Ishikawa (cell line): ENCODE measurements around the gene CD151.

Experiments
- CEBPB ChIP-seq: IDR thresholded peaks from 2 replicates; pipeline ENCODE4 v1.6.1; 2012
- CREB1 ChIP-seq: IDR thresholded peaks from 2 replicates; pipeline ENCODE4 v1.6.1; 2012; ENCODE audit warnings: low read depth
- EGR1 ChIP-seq: IDR thresholded peaks from 2 replicates; pipeline ENCODE4 v1.6.1; 2012
- EP300 ChIP-seq: IDR thresholded peaks from 2 replicates; pipeline ENCODE4 v1.6.1; 2012; ENCODE audit warnings: borderline replicate concordance
- FOXM1 ChIP-seq: IDR thresholded peaks from 2 replicates; pipeline ENCODE4 v1.6.1; 2012; ENCODE audit warnings: low read depth, borderline replicate concordance
- NFIC ChIP-seq: IDR thresholded peaks from 2 replicates; pipeline ENCODE4 v1.6.1; 2012
- RAD21 ChIP-seq: IDR thresholded peaks from 2 replicates; pipeline ENCODE4 v1.6.1; 2012; ENCODE audit warnings: low read depth
- TAF1 ChIP-seq: IDR thresholded peaks from 2 replicates; pipeline ENCODE4 v1.6.1; 2012; ENCODE audit warnings: low read depth, mild to moderate bottlenecking
- TCF12 ChIP-seq: IDR thresholded peaks from 2 replicates; pipeline ENCODE4 v1.6.1; 2012; ENCODE audit warnings: low read depth
- TEAD4 ChIP-seq: IDR thresholded peaks from 2 replicates; pipeline ENCODE4 v1.6.1; 2012
- YY1 ChIP-seq: IDR thresholded peaks from 2 replicates; pipeline ENCODE4 v1.6.1; 2012; ENCODE audit warnings: low read depth
- ZBTB7A ChIP-seq: IDR thresholded peaks from 2 replicates; pipeline ENCODE4 v1.6.1; 2012; ENCODE audit warnings: low read depth
- TF ChIP-seq, protein P1 (sequence below): IDR thresholded peaks from 2 replicates; pipeline ENCODE4 v1.6.1; 2012
- TF ChIP-seq, protein P2 (sequence below): IDR thresholded peaks from 2 replicates; pipeline ENCODE4 v1.6.1; 2012; ENCODE audit warnings: low read depth, mild to moderate bottlenecking
- TF ChIP-seq, protein P3 (sequence below): IDR thresholded peaks from 2 replicates; pipeline ENCODE4 v1.6.1; 2012

CD151 gene

DNA sequence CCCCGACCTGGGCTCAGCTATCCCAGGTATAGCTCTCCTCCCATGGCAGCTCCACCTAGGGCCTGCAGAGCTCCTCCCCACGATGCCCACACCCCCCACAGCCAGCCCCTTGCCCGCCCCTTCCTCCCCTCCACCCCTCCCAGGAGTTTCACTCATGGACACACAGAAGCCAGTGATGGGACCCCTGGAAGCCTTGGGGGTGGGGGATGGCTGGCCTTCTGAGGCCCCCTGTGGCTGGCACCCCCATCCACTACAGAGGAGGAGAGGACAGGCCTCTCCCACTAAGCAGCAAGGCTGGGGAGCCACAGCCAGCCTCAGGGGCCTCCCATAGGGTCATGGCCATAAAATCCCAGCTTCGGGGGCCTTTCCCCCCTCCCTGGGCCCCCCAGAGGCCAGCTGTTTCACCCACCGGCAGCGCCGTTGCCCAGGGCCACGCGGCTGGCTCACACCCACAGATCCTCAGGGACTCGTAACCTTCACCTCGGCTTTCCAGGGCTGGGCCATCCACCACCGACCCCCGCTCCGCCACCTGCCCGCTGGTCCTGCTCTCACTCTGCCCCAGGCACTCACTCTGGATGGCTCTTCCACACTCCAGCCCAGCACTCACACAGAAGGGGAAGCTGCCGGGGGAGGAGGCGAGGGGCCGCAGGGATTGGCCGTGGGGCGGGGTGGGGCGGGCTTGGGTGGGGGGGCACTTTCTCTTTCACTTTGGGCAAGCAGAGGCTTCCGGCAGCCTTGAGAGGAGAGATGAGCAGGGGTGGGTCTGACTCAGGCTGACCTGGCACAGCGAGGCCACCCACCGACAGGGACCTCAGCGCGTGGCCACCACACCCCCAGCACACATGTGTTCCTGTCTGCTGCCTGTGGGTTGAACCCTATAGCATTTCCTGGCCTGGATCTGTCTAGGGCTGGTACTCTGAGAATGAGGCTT lies 36.9 kb upstream of the CD151 start:
- TF ChIP-seq, protein P1, sequence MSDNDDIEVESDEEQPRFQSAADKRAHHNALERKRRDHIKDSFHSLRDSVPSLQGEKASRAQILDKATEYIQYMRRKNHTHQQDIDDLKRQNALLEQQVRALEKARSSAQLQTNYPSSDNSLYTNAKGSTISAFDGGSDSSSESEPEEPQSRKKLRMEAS: no peak
- no peak for TF ChIP-seq TCF12
- 0 out of 2 replicates have a peak, but pooled peaks have one; percentile 8 for TF ChIP-seq ZBTB7A

DNA sequence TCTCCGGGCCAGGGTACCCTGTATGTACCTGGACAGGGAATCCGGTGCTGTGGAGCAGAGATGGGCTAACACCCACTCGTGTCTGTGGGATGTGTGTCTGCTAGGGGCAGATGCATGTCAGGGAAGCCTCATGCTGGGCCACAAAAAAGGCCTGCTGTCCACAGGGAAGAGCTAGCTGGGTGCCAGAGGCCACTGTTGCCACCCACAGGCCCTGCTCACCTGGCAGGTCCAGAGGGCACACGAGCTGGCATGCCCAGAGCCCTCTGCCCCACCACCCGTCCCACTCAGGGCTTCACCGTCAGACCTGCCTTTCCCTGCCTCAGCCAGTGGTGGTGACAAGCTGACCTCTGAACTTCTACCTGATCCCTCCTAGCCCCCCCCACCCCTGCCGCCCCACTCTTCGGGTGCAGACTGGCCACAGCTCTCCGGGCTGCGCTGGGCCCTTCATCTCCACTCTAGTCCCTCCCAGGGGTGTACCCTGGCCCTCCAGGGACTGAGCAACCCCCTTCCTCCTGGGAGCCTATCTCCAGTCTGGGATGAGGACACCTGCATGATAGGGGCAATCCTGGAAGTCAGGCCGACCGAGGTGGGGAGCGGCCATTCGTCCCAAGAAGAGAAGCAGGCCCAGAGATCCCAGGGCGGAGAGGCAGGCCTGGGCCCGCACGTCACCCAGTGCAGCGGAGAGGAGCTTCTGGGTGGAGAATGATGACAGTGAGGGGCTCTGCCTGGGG lies 36.0 kb upstream of the CD151 start:
- no peak for TF ChIP-seq RAD21
- TF ChIP-seq TAF1: no peak
- TF ChIP-seq ZBTB7A: no peak
- no peak for TF ChIP-seq YY1
- TF ChIP-seq, protein P1: no peak
- TF ChIP-seq TEAD4: no peak
- no peak for TF ChIP-seq NFIC
- TF ChIP-seq CEBPB: no peak
- TF ChIP-seq, protein P2, sequence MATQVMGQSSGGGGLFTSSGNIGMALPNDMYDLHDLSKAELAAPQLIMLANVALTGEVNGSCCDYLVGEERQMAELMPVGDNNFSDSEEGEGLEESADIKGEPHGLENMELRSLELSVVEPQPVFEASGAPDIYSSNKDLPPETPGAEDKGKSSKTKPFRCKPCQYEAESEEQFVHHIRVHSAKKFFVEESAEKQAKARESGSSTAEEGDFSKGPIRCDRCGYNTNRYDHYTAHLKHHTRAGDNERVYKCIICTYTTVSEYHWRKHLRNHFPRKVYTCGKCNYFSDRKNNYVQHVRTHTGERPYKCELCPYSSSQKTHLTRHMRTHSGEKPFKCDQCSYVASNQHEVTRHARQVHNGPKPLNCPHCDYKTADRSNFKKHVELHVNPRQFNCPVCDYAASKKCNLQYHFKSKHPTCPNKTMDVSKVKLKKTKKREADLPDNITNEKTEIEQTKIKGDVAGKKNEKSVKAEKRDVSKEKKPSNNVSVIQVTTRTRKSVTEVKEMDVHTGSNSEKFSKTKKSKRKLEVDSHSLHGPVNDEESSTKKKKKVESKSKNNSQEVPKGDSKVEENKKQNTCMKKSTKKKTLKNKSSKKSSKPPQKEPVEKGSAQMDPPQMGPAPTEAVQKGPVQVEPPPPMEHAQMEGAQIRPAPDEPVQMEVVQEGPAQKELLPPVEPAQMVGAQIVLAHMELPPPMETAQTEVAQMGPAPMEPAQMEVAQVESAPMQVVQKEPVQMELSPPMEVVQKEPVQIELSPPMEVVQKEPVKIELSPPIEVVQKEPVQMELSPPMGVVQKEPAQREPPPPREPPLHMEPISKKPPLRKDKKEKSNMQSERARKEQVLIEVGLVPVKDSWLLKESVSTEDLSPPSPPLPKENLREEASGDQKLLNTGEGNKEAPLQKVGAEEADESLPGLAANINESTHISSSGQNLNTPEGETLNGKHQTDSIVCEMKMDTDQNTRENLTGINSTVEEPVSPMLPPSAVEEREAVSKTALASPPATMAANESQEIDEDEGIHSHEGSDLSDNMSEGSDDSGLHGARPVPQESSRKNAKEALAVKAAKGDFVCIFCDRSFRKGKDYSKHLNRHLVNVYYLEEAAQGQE: no peak
- TF ChIP-seq, protein P3, sequence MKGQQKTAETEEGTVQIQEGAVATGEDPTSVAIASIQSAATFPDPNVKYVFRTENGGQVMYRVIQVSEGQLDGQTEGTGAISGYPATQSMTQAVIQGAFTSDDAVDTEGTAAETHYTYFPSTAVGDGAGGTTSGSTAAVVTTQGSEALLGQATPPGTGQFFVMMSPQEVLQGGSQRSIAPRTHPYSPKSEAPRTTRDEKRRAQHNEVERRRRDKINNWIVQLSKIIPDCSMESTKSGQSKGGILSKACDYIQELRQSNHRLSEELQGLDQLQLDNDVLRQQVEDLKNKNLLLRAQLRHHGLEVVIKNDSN: no peak

DNA sequence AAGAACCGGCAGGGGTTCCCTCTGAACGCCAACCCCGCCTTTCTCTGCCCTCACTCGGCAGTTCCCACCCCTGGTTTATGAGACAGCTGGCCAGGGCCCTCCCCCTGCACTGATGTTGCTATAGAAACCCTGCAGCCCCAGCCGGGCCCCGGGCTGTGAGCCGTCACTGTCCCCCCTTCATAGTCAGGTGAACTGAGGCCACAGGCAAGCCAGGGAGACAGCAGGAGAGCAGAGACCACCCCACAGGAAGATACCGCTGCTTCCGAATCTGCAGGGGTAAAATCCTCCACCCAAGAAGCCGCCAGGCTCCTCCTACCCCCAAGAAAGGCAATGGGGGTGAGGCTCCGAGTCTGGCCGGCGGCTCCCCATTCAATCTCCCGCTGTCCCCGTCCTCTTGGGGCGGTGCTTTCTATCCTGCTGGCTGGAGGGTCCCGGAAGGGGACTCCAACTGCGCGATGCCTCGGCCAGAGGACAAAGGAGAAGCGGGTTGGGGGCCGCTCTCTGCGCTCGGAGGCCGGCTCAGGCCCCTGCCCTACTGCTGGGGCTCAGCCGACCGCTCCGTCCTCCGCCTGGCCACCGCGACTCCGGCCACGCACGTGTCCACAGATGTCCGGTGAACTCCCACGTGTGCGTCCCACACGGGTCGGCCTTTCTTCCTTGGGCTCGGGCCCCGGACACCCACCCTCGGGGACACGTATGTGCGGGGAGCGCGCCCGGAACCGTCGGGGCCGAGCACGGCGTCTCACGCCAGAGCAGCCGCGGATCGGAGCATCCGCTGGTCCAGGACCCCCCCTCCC lies 35.3 kb upstream of the CD151 start:
- TF ChIP-seq EGR1 (peak; percentile 37; the same call in 1 of the 2 replicates), TAF1 (peak; percentile 39; the same call in 1 of the 2 replicates), ZBTB7A (peak; percentile 35; the same call in 1 of the 2 replicates)
- TF ChIP-seq, protein P1: peak; percentile 82
- TF ChIP-seq, protein P2: no peak

DNA sequence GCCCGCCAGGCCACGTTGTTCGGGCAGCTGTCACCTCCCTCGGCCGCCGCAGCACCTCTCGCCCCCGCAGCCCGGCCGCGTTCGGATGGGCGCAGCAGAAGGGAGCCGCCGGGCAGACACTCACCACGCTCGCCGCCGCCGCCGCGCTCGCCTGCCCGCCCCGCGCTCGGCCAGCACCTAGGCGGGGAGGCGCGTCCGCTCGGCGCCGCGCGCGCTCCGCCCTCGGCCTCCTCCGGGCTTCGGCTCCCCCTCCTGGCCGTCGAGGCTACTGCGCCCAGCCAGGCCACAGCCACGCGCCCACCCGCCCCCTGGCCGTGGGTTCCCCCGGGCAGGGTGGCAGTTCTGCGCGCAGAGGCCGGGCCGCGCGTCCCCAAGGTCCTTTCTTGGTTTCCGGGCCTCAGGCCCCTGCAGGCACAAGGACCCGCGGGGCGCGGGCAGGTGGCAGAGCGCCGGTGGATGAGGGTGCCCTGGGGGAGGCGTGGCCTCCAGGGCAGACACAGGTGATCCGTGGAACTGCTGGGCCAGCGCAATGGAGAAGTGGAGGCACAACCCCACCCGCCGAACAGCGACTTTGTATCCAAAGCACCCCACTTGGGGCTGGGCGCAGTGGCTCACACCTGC lies 34.5 kb upstream of the CD151 start, which contains the start of gene SLC25A22:
Gene SLC25A22 (minus strand): TSS at position 189 of the 621 bp plus-strand sequence. CDS start 3,275 bp downstream, outside the sequence.
- TF ChIP-seq, protein P1: peak; percentile 9; the same call in 1 of the 2 replicates
- peak; percentile 99 for TF ChIP-seq ZBTB7A
- TF ChIP-seq TAF1: no peak; the same call in 1 of the 2 replicates
- TF ChIP-seq YY1: no peak
- TF ChIP-seq CEBPB: no peak
- peak; percentile 52; the same call in 1 of the 2 replicates for TF ChIP-seq RAD21
- TF ChIP-seq EGR1: 0 out of 2 replicates have a peak, but pooled peaks have one; percentile 1
- TF ChIP-seq TEAD4: peak; percentile 1; the same call in 1 of the 2 replicates

DNA sequence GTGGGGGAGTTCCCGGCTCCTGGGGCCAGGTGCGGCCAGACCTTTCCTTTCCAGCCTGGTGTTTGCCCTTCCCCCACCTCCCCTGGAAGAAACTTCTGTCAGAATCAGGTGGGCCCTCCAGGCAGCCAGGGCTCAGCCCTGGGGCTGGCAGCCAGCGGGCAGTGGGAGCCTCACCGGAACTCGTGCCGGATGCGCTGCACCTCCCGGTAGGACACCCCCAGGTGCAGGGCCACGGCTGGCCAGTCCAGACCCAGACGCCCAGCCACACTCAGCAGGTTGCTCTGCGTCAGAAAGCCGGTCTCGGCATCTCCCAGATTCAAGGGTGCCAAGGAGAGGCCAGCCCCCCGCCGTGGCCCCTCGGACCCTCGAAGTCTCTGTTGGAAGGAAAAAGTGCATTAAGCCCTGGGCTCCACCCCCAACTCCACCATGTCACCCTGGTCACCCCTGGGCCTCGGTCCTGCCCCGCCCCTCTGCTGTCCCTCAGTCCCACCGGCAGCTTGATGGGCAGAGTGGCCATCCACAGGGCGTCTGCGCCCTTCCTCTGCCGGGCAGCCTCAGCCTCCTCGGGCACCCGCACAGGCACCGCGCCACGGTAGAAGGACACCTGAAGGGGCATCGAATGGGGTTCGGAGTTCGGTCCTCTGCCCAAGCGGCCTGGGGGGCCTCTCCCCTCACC lies 33.0 kb upstream of the CD151 start:
- TF ChIP-seq, protein P3: no peak
- TF ChIP-seq EGR1 (no peak), TAF1 (no peak), EP300 (no peak), CREB1 (no peak), FOXM1 (no peak), TEAD4 (no peak), RAD21 (no peak), CEBPB (no peak), NFIC (no peak), YY1 (no peak), TCF12 (no peak)
- TF ChIP-seq, protein P1: no peak
- TF ChIP-seq, protein P2: no peak
